ENCODE data around the gene METRN.

Gene METRN

DNA sequence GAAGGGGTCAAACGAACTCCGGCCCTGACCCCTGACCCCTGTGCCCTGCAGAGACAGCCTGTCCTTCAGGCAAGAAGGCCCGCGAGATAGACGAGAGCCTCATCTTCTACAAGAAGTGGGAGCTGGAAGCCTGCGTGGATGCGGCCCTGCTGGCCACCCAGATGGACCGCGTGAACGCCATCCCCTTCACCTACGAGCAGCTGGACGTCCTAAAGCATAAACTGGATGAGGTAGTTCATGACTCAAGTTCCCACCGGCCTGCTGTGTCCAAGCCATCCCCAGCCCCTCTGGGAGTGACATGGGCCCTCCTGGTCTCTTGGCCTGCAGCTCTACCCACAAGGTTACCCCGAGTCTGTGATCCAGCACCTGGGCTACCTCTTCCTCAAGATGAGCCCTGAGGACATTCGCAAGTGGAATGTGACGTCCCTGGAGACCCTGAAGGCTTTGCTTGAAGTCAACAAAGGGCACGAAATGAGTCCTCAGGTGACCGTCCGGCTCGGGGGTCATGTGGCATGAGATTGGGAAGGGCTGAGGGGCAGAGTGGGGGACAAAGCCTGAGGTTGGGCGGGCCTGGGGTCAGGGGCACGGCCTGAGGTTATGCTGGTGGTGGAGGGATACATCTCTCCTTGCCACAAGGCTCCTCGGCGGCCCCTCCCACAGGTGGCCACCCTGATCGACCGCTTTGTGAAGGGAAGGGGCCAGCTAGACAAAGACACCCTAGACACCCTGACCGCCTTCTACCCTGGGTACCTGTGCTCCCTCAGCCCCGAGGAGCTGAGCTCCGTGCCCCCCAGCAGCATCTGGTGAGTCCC is 51.3 kb downstream of the METRN start:
- Mint-ChIP-seq H3K9me3 (ENCODE audit: low read depth) (no peaks in the 10 kb centered on the region), H3K4me3 (no peak overlapping the region), H3K36me3 (no peaks in the 10 kb centered on the region), H3K27me3 (no peaks in the 10 kb centered on the region), H3K27ac (no peak overlapping the region), H3K4me1 (ENCODE audit: low read depth) (no peaks in the 10 kb centered on the region)

DNA sequence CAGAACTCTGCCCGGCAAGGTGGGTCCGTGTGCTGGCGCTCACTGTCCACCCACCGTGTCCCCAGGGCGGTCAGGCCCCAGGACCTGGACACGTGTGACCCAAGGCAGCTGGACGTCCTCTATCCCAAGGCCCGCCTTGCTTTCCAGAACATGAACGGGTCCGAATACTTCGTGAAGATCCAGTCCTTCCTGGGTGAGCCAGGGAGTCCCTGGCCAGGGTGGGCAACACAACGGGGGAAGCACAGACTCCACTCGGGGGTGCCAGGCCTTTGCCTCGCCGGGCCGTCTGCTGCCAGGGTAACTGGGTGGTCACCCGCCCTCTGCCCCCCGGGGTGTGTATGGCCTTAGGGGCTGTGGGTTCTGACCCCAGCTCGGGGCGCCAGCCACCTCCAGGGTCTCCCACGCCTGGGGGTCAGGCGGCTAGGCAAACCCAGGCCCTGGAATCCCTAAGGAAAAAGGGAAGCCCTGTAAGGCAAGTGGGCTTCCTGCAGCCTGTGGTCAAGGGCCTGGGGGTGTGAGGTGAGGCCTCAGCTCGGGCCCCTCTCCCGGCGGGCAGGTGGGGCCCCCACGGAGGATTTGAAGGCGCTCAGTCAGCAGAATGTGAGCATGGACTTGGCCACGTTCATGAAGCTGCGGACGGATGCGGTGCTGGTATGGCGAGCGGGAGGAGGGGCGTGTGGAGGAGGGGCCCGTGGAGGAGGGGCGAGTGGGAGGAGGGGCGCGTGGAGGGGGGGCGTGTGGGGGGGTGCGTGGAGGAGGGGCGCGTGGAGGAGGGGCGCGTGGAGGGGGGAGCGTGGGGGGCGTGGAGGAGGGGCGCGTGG is 52.1 kb downstream of the METRN start:
- H3K9me3 Mint-ChIP-seq (ENCODE audit: low read depth) = no peaks in the 10 kb centered on the region
- no peak overlapping the region for H3K27ac Mint-ChIP-seq
- H3K4me1 Mint-ChIP-seq (ENCODE audit: low read depth) = no peaks in the 10 kb centered on the region
- H3K36me3 Mint-ChIP-seq = no peaks in the 10 kb centered on the region
- H3K27me3 Mint-ChIP-seq = no peaks in the 10 kb centered on the region
- H3K4me3 Mint-ChIP-seq = no peak overlapping the region

DNA sequence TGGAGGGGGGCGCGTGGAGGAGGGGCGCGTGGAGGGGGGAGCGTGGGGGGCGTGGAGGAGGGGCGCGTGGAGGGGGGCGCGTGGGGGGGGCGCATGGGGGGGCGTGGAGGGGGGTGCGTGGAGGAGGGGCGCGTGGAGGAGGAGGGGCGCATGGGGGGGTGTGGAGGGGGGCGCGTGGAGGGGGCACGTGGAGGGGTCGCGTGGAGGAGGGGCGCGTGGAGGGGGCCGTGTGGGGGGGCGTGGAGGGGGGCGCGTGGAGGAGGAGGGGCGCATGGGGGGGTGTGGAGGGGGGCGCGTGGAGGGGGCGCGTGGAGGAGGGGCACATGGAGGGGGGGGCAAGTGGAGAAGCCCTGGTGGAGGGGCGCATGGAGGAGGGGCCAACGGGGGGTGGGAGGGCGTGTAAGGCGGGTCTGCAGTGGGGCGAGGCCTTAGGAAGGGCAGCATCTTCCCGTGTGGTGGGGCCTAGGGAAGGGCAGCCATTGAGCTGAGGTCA is 52.9 kb downstream of the METRN start:
- Mint-ChIP-seq H3K9me3 (ENCODE audit: low read depth) (no peaks in the 10 kb centered on the region), H3K4me3 (no peak overlapping the region), H3K36me3 (no peaks in the 10 kb centered on the region), H3K27ac (no peak overlapping the region), H3K27me3 (no peaks in the 10 kb centered on the region), H3K4me1 (ENCODE audit: low read depth) (no peaks in the 10 kb centered on the region)

DNA sequence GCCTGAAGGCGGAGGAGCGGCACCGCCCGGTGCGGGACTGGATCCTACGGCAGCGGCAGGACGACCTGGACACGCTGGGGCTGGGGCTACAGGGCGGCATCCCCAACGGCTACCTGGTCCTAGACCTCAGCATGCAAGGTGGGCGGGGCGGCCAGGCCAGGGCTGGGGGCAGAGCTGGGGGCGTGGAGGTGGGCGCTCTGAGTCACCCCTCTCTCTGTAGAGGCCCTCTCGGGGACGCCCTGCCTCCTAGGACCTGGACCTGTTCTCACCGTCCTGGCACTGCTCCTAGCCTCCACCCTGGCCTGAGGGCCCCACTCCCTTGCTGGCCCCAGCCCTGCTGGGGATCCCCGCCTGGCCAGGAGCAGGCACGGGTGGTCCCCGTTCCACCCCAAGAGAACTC is 53.5 kb downstream of the METRN start:
- no peaks in the 10 kb centered on the region for H3K4me1 Mint-ChIP-seq (ENCODE audit: low read depth)
- H3K4me3 Mint-ChIP-seq = no peak overlapping the region
- H3K27me3 Mint-ChIP-seq = no peaks in the 10 kb centered on the region
- no peak overlapping the region for H3K27ac Mint-ChIP-seq
- no peaks in the 10 kb centered on the region for H3K36me3 Mint-ChIP-seq
- no peaks in the 10 kb centered on the region for H3K9me3 Mint-ChIP-seq (ENCODE audit: low read depth)

All from activated naive CD8-positive, alpha-beta T cell (primary cell).